ENCODE results near the gene BEAN1.

BEAN1 gene

DNA sequence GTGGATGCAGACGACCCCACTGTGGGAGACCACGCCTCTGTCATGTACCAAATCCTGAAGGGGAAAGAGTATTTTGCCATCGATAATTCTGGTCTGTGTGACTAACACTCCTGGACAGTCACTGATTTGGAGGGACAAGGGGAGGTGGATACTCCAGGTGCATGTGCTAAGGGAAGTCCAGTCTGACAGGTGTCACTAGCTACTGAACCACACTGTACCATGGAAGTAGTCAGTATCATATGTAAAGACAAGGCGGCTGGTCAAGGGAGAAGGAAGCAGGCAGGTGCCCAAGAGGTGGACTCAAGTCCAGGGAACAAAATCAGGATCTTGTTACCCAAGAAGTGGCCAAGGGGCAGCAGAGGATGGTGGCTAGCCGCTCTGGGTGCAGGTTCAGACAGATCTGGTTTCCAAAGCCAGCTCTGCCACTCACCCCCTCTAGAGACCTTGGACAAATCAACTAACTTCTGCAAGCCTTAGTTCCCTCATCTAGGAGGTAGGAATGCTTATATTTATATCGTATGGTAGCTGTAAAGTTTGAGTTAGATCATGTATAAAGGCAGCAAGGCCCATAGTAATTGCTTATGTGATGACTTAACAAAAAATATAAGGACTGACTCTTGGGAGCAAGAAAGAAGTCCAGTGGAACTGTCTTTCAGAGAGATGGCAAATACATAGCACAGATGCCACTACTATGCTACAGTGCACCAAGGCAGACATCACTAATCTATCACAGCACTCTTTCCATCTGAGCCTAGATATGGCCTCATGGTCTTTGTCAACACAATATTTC lies 38.5 kb upstream of the BEAN1 start:
- no peak for DNase-seq (ENCODE audit: low read depth)
- no peak overlapping the region for H3K4me3 ChIP-seq (ENCODE audit: low read depth, low read length)
- TF ChIP-seq, protein P1, sequence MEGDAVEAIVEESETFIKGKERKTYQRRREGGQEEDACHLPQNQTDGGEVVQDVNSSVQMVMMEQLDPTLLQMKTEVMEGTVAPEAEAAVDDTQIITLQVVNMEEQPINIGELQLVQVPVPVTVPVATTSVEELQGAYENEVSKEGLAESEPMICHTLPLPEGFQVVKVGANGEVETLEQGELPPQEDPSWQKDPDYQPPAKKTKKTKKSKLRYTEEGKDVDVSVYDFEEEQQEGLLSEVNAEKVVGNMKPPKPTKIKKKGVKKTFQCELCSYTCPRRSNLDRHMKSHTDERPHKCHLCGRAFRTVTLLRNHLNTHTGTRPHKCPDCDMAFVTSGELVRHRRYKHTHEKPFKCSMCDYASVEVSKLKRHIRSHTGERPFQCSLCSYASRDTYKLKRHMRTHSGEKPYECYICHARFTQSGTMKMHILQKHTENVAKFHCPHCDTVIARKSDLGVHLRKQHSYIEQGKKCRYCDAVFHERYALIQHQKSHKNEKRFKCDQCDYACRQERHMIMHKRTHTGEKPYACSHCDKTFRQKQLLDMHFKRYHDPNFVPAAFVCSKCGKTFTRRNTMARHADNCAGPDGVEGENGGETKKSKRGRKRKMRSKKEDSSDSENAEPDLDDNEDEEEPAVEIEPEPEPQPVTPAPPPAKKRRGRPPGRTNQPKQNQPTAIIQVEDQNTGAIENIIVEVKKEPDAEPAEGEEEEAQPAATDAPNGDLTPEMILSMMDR (conservative IDR thresholded peaks at IDR 0.05; ENCODE audit: low read depth, low read length): no peak

DNA sequence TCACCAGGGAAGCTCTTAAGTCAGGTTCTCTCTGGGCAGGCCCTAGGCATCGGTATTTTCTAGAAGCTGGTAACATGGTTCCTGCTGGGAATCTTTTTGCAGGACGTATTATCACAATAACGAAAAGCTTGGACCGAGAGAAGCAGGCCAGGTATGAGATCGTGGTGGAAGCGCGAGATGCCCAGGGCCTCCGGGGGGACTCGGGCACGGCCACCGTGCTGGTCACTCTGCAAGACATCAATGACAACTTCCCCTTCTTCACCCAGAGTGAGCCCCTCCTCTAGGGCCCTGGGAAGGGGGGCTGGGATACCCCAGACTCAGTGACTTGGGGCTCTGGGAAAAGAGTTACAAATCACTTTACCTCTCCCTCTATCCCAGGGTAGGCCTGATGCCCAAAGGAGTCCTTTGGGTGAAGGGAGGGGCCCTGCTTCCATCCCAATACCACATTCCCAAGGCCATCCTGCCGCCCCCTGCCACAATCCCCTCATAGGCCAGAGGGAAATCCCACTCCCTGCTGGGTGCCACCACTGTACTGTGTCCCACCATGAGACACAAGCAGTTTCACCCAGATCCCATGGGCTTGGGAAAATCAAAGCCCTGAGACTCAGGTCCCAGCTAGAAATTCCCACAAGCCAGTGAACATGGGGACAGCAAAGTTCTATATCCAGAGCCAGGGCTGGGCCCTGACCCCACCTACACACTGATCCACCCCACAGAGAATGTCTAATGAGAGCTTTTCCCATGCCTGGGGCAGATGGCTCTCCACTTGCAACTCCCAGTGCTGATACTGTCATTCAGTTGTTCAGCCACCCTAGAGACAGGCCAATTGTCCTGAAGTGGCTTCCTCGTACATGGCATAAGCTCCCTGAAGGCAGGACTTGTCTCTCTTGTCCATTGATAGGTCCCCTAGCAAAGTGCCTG lies 37.6 kb upstream of the BEAN1 start:
- TF ChIP-seq, protein P1 (conservative IDR thresholded peaks at IDR 0.05; ENCODE audit: low read depth, low read length): no peak
- no peak for DNase-seq (ENCODE audit: low read depth)
- no peak overlapping the region for H3K4me3 ChIP-seq (ENCODE audit: low read depth, low read length)

DNA sequence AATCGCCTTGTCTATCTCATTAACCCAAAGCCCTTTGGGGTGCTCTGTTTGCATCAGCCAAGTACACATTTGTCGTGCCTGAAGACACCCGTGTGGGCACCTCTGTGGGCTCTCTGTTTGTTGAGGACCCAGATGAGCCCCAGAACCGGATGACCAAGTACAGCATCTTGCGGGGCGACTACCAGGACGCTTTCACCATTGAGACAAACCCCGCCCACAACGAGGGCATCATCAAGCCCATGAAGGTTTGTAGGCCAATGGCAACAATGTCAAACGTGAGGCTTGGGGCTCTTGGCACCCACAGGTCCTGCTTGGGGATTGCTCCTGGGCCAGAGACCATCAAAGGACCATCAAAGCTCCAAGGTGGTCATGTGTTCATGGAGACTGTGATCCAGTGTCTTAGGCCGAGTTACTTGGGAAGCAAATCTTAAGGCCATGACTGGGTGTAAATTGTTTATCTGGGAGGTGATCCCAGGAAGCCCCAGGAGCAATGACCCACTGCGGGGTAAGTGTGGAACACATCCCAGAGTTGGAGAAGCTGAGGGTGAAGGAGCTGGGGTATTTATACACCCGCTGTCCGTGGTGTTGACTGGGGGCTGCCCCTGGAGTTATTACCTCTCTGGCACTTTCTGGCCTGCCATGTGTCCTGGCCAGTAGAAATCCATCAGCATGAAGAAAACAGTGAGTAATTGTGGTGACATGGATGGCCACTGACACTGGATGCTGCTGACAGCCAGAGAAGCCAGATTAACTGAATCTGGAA lies 36.6 kb upstream of the BEAN1 start:
- TF ChIP-seq, protein P1 (conservative IDR thresholded peaks at IDR 0.05; ENCODE audit: low read depth, low read length): no peak
- H3K4me3 ChIP-seq (ENCODE audit: low read depth, low read length): no peak overlapping the region
- no peak for DNase-seq (ENCODE audit: low read depth)

DNA sequence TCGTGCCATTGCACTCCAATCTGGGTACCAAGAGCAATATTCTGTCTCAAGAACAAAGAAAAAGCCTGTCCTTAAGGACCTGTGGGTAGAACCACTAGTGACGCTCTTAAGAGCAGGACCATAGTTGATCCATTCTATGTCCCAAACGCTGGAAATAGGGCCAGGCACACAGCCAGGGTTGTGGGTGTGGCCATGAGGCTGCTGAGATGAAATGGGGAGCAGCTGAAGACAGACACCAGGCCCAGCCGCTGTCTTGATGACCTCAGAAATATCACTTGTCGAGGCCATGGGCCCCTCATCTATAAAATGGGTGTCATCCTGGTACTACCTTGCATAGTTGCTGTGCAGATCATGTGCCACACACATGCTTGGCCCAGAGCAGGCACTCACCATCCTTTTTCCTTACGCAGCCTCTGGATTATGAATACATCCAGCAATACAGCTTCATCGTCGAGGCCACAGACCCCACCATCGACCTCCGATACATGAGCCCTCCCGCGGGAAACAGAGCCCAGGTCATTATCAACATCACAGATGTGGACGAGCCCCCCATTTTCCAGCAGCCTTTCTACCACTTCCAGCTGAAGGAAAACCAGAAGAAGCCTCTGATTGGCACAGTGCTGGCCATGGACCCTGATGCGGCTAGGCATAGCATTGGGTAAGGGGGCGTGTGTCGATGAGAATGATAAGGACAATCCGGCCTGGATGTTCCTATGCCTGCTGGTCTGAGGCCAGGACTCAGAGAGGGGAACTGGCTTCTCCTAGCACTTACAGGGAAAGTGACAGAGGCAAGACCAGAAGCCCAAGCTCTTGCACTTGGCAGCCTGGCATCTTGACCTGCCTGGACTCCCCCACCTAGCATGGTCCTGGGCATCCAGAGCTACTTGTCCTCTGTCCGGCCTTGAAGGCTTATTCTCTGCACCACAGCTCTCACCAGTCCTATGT lies 35.1 kb upstream of the BEAN1 start:
- no peak overlapping the region for H3K4me3 ChIP-seq (ENCODE audit: low read depth, low read length)
- TF ChIP-seq, protein P1 (conservative IDR thresholded peaks at IDR 0.05; ENCODE audit: low read depth, low read length): no peak
- no peak for DNase-seq (ENCODE audit: low read depth)

DNA sequence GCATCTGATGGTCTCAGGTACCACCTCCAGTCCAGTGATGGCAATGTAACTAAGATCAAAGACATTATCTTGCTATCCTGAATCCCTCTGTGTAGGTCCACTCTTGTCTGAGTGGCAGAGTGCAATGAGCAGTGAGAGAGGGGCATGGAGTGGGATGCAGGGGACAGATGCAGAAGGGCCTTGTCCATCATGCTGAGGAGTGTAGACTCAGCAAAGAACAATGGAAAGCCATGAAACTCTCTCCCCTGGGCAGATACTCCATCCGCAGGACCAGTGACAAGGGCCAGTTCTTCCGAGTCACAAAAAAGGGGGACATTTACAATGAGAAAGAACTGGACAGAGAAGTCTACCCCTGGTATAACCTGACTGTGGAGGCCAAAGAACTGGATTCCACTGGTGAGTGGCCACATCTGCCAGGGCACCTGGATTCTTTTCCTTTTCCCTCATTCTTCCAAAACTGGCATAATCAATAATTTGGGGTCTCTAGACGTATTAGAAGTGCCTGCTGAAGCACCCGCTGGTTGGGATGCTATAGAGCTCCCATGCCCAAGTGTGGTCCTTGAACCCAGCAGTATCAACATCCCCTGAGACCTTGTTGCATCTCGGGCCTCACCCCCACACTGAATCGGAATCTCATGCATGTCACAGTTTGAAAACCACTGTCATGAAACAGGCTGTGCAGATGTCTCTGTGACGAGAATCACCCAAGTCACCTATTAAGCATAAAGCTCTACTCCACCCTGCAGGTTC lies 31.1 kb upstream of the BEAN1 start:
- no peak for DNase-seq (ENCODE audit: low read depth)
- H3K4me3 ChIP-seq (ENCODE audit: low read depth, low read length): no peak overlapping the region
- TF ChIP-seq, protein P1 (conservative IDR thresholded peaks at IDR 0.05; ENCODE audit: low read depth, low read length): no peak
